ENCODE results near the gene ZSCAN29.

The ZSCAN29 gene

DNA sequence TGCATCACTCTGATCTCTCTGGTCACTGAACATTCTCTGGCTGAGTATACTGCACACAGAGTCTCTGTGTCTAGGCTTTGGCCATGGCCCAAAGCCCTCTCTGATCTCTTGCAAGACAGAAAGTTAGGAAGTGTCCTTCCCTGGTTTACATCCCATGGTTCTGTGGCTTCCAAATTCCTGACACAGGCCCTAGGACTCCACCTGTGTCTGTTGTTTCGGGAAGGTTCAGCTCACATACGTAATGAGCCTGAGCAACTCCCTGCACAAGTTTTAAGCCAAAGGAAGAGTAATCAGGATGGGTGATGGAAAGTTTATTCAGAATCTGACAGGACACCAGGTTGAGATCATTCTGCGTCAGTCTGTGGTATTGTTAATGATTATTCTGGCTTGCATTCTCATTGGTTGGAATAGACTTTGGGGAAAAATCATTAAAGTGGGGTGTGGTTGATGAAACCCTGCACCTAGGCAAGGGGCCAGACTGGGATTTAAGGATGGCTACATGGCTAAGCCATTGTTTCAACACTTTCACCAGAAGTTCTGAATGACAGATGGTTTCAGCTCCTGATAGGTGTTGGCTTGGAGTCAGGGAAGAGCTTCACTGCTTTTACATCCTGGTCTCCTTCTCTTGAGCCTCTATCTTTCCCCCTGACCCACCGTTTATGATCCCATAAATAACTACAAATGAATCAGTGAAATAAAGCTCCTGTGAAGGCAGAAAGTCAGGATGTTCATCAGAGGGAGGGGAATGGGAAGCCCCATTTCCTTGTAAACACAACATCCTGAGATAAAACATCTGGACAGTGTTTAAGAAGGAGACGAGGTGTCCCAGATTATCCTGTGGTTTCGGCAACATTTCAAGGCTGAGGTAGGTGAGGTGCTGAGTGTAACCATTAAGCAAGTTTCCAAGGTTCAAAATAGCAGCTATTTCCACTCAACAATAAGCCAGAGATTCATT lies 54.5 kb downstream of the ZSCAN29 start:
- no peak for DNase-seq (ENCODE audit: extremely low read depth, low read depth)
- no peak overlapping the region for H3K4me3 ChIP-seq (replicated peaks; ENCODE audit: low read depth, low read length)
- TF ChIP-seq, protein P1, sequence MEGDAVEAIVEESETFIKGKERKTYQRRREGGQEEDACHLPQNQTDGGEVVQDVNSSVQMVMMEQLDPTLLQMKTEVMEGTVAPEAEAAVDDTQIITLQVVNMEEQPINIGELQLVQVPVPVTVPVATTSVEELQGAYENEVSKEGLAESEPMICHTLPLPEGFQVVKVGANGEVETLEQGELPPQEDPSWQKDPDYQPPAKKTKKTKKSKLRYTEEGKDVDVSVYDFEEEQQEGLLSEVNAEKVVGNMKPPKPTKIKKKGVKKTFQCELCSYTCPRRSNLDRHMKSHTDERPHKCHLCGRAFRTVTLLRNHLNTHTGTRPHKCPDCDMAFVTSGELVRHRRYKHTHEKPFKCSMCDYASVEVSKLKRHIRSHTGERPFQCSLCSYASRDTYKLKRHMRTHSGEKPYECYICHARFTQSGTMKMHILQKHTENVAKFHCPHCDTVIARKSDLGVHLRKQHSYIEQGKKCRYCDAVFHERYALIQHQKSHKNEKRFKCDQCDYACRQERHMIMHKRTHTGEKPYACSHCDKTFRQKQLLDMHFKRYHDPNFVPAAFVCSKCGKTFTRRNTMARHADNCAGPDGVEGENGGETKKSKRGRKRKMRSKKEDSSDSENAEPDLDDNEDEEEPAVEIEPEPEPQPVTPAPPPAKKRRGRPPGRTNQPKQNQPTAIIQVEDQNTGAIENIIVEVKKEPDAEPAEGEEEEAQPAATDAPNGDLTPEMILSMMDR (IDR thresholded peaks at IDR 0.05; ENCODE audit: low read depth, low read length, missing control alignments): no peak

DNA sequence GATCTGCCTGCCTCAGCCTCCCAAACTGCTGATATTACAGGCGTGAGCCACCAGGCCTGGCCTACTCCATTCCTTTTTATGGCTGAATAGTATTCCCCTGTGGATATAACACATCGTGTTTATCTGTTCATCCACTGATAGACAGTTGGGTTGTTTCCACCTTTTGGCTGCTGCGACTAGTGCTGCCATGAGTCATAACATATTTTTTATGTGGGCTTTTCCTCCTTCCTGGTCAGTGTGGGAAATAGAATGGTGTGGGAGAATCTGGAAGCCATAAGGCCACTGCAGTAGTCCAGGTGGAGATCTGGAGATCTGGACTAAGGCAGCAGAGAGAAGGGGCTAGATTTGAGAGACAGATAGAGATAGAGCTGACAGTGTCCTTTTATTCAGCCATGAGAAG lies 56.7 kb downstream of the ZSCAN29 start:
- TF ChIP-seq, protein P1 (IDR thresholded peaks at IDR 0.05; ENCODE audit: low read depth, low read length, missing control alignments): no peak
- H3K4me3 ChIP-seq (replicated peaks; ENCODE audit: low read depth, low read length): no peak overlapping the region
- no peak for DNase-seq (ENCODE audit: extremely low read depth, low read depth)

GRCh38 chr15:43312378-43312777 lies 58.5 kb downstream of the ZSCAN29 start:
- DNase-seq (ENCODE audit: extremely low read depth, low read depth): no peak
- no peak overlapping the region for H3K4me3 ChIP-seq (replicated peaks; ENCODE audit: low read depth, low read length)
- TF ChIP-seq, protein P1 (IDR thresholded peaks at IDR 0.05; ENCODE audit: low read depth, low read length, missing control alignments): no peak
